Panc1 (cell line): ENCODE data around the gene SEC16A. TPM values are rescaled to one million over a fixed set of nuclear protein-coding genes. Genes with fewer than 3 reads are reported as not detected.

ENCODE experiments used
- ATAC-seq: fragments of 200-7000 bp; cut with Tn5 transposase; 2 replicates; pipeline ENCODE4 v1.9.1; 2020; ENCODE audit warnings: mild to moderate bottlenecking, moderate library complexity
- BruUV-seq: library from RNA; stranded (reverse); fragments of 400-500 nt; replicated peaks from 2 replicates; lab custom pipeline; 2021; lab: Mats Ljungman, UMichigan
- CTCF ChIA-PET: fragments of 300-600 bp; sonication (Branson Sonifier 250); formaldehyde crosslinking; loops from one replicate; lab custom pipeline; 2022; ENCODE audit warnings: antibody characterized with exemption; lab: Charles Lee
- POLR2A ChIA-PET: fragments of 300-600 bp; sonication (Branson Sonifier 250); formaldehyde crosslinking; loops from one replicate; lab custom pipeline; 2022; ENCODE audit warnings: antibody characterized with exemption; lab: Charles Lee
- DNase-seq: peaks from one replicate; pipeline ENCODE4 v3.0.0-alpha.2; 2010; ENCODE audit warnings: low read depth, low spot score
- H3K27ac ChIP-seq: 2 replicates; pipeline ENCODE4 v1.5.1; 2011; ENCODE audit warnings: mild to moderate bottlenecking, low read length, inconsistent platforms
- H3K27me3 ChIP-seq: fragments of 200-500 bp; sonication (Bioruptor generic); 2 replicates; pipeline ENCODE4 v1.6.0; 2014; ENCODE audit warnings: low read length, inconsistent platforms; ENCODE audit not compliant: control insufficient read depth, insufficient read depth
- H3K36me3 ChIP-seq: fragments of 200-500 bp; sonication (Bioruptor generic); 2 replicates; pipeline ENCODE4 v1.5.1; 2014; ENCODE audit warnings: inconsistent platforms, mild to moderate bottlenecking, low read length, moderate library complexity; ENCODE audit not compliant: control insufficient read depth, insufficient read depth
- H3K4me1 ChIP-seq: 2 replicates; pipeline ENCODE4 v1.5.1; 2011; ENCODE audit warnings: inconsistent platforms, mild to moderate bottlenecking, low read length, moderate library complexity; ENCODE audit not compliant: control insufficient read depth, insufficient read depth
- H3K4me3 ChIP-seq, 2 experiments: 2 replicates each; pipeline ENCODE4 v1.5.1; 2011 to 2012; ENCODE audit warnings: low read depth in 2 of 2, low read length in 2 of 2, mild to moderate bottlenecking in 2 of 2, inconsistent platforms in 1 of 2, moderate library complexity in 1 of 2
- H3K9me3 ChIP-seq: fragments of 200-500 bp; sonication (Bioruptor generic); 2 replicates; pipeline ENCODE4 v1.5.1; 2014; ENCODE audit warnings: low read depth, mild to moderate bottlenecking, inconsistent platforms, low read length, moderate library complexity; ENCODE audit not compliant: control insufficient read depth, insufficient read depth
- POLR2AphosphoS5 ChIP-seq: IDR thresholded peaks from 2 replicates; pipeline ENCODE4 v1.6.1; 2012; ENCODE audit warnings: mild to moderate bottlenecking, low read depth, low read length, moderate library complexity
- SIN3A ChIP-seq: IDR thresholded peaks from 2 replicates; pipeline ENCODE4 v1.6.1; 2012; ENCODE audit warnings: low read depth, mild to moderate bottlenecking, low read length, moderate library complexity, borderline replicate concordance; ENCODE audit not compliant: insufficient read depth
- TCF7L2 ChIP-seq: IDR thresholded peaks from 2 replicates; pipeline ENCODE4 v1.6.1; 2011; ENCODE audit warnings: mild to moderate bottlenecking, low read depth, low read length, inconsistent platforms
- in situ Hi-C: cut with HindIII; loops from 2 replicates; pipeline ENCODE4 v1.10.0; 2016; ENCODE audit warnings: low sequenced_read_pairs, low pct_unique_long_range_greater_than_20kb
- intact Hi-C: fragments of 100-400 bp; cut with micrococcal nuclease; formaldehyde crosslinking; loops from one replicate; pipeline ENCODE4 v1.10.0; 2022; ENCODE audit not compliant: unreplicated experiment
- total RNA-seq: library from RNA; stranded (reverse); gene quantifications from one replicate; pipeline ENCODE4 v1.2.1, GENCODE V29; 2021; ENCODE audit not compliant: unreplicated experiment
- TF ChIP-seq, protein P1 (sequence below): fragments of 450-650 bp; IDR thresholded peaks from 2 replicates; pipeline ENCODE4 v1.5.1; 2017; ENCODE audit warnings: mild to moderate bottlenecking
- TF ChIP-seq, protein P2 (sequence below), 2 experiments: IDR thresholded peaks; 2 replicates each; pipeline ENCODE4 v1.6.1; 2011 to 2012; ENCODE audit warnings: low read depth in 2 of 2, control low read depth in 1 of 2, low read length in 1 of 2, mild to moderate bottlenecking in 1 of 2, moderate library complexity in 1 of 2; ENCODE audit not compliant: insufficient read depth in 1 of 2

SEC16A gene
- total RNA-seq, 1 experiment from 2014 or later = 76.5 TPM

DNA sequence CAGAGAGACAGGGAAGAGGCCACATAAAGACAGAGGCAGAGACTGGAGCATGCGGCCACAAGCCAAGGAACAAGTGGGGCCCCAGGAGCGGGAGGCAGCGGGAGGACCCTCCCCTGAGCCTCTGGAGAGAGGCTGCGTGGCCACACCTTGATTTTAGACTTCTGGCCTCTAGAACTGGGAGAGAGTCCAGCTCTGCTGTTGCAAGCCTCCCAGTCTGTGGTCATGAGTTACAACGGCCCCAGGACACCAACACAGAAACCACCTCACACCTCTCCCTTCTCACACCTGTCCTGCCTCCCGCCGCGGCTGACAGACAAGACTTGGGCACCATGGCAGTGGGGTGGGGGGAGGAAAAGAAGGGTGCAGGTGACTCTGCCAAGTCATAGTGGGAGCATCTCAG lies 45.4 kb downstream of the SEC16A start:
- H3K36me3 ChIP-seq = no peaks in the 10 kb centered on the region; the same call in 1 of the 2 replicates
- ATAC-seq = no peak
- TF ChIP-seq, protein P1, sequence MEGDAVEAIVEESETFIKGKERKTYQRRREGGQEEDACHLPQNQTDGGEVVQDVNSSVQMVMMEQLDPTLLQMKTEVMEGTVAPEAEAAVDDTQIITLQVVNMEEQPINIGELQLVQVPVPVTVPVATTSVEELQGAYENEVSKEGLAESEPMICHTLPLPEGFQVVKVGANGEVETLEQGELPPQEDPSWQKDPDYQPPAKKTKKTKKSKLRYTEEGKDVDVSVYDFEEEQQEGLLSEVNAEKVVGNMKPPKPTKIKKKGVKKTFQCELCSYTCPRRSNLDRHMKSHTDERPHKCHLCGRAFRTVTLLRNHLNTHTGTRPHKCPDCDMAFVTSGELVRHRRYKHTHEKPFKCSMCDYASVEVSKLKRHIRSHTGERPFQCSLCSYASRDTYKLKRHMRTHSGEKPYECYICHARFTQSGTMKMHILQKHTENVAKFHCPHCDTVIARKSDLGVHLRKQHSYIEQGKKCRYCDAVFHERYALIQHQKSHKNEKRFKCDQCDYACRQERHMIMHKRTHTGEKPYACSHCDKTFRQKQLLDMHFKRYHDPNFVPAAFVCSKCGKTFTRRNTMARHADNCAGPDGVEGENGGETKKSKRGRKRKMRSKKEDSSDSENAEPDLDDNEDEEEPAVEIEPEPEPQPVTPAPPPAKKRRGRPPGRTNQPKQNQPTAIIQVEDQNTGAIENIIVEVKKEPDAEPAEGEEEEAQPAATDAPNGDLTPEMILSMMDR = no peak
- ChIA-PET CTCF (interaction anchor here (0.6 kb wide), 1 partner anchor 126 kb away, joined by 3 read pairs; no protein-coding TSS in a partner anchor), POLR2A (no interaction called here)
- peak overlapping the region; percentile 62 to 69 for H3K4me3 ChIP-seq
- DNase-seq = no peak
- in situ Hi-C loops (no loop called here), intact Hi-C loops (no loop called here)
- H3K27ac ChIP-seq = peak overlapping the region; percentile 23; the same call in 1 of the 2 replicates
- no peaks in the 10 kb centered on the region for H3K4me1 ChIP-seq
- H3K27me3 ChIP-seq = no peaks in the 10 kb centered on the region
- H3K9me3 ChIP-seq = no peaks in the 10 kb centered on the region
- no TSS peak for BruUV-seq

GRCh38 chr9:136436055-136436634 lies 46.7 kb downstream of the SEC16A start:
- no TSS peak for BruUV-seq
- Histone ChIP-seq H3K27me3 (no peaks in the 10 kb centered on the region), H3K4me3 (no peak overlapping the region), H3K9me3 (no peaks in the 10 kb centered on the region), H3K4me1 (no peaks in the 10 kb centered on the region), H3K36me3 (no peaks in the 10 kb centered on the region; the same call in 1 of the 2 replicates), H3K27ac (no peak overlapping the region)
- CTCF ChIA-PET = no interaction called here
- in situ Hi-C loops (no loop called here), intact Hi-C loops (no loop called here)
- POLR2A ChIA-PET = interaction anchor here (0.6 kb wide), 1 partner anchor 42 kb away, joined by 8 read pairs; no protein-coding TSS in a partner anchor
- no peak for ATAC-seq
- no peak for TF ChIP-seq TCF7L2
- DNase-seq = no peak

DNA sequence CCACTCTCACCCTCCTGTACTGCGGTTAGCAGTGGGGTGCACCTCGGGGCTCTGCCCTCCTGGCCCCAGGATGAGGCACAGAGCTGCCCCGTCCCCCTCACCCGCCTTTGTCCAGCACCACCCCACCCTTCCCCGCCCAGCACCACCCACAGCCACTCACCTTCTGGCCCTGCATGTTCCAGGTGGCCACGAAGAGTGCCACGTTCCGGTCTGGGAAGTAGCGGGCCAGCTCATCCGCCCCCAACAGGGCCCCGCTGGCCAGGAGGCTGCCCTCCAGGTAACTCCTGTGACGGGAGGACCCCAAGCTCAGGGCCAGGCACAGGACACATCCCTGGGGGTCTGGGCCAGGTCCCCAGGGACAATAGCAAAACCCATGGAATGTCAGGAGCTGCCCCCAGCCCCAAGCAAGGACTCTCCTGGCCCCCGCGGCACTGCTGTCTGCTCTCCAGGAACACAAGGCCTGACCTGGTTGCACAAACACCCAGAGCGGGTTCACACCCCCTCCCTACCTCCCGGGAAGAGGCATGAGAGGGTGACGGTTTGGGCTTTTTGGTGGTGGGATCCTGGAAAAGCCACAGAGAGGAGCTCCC lies 48.2 kb downstream of the SEC16A start:
- ChIA-PET CTCF (no interaction called here), POLR2A (no interaction called here)
- DNase-seq (no peak), ATAC-seq (no peak)
- Histone ChIP-seq H3K27ac (no peak overlapping the region), H3K27me3 (no peaks in the 10 kb centered on the region), H3K4me3 (no peak overlapping the region), H3K4me1 (no peaks in the 10 kb centered on the region), H3K9me3 (no peaks in the 10 kb centered on the region), H3K36me3 (no peaks in the 10 kb centered on the region)
- BruUV-seq = no TSS peak
- in situ Hi-C loops (no loop called here), intact Hi-C loops (no loop called here)
- no peak for TF ChIP-seq TCF7L2
- TF ChIP-seq, protein P2, sequence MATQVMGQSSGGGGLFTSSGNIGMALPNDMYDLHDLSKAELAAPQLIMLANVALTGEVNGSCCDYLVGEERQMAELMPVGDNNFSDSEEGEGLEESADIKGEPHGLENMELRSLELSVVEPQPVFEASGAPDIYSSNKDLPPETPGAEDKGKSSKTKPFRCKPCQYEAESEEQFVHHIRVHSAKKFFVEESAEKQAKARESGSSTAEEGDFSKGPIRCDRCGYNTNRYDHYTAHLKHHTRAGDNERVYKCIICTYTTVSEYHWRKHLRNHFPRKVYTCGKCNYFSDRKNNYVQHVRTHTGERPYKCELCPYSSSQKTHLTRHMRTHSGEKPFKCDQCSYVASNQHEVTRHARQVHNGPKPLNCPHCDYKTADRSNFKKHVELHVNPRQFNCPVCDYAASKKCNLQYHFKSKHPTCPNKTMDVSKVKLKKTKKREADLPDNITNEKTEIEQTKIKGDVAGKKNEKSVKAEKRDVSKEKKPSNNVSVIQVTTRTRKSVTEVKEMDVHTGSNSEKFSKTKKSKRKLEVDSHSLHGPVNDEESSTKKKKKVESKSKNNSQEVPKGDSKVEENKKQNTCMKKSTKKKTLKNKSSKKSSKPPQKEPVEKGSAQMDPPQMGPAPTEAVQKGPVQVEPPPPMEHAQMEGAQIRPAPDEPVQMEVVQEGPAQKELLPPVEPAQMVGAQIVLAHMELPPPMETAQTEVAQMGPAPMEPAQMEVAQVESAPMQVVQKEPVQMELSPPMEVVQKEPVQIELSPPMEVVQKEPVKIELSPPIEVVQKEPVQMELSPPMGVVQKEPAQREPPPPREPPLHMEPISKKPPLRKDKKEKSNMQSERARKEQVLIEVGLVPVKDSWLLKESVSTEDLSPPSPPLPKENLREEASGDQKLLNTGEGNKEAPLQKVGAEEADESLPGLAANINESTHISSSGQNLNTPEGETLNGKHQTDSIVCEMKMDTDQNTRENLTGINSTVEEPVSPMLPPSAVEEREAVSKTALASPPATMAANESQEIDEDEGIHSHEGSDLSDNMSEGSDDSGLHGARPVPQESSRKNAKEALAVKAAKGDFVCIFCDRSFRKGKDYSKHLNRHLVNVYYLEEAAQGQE (IDR thresholded peaks at IDR 0.05; ENCODE audit: insufficient read depth in 1 of 2, low read depth in 2 of 2, low read length in 1 of 2) = no peak
- TF ChIP-seq POLR2AphosphoS5 = no peak
- TF ChIP-seq SIN3A = no peak
- TF ChIP-seq, protein P1 = no peak
